ENCODE data around the gene MBTPS1. TPM values are rescaled to one million over a fixed set of nuclear protein-coding genes. Genes with fewer than 3 reads are reported as not detected.

The MBTPS1 gene
- total RNA-seq, 1 experiment from 2014 or later, result 46.9 TPM

DNA sequence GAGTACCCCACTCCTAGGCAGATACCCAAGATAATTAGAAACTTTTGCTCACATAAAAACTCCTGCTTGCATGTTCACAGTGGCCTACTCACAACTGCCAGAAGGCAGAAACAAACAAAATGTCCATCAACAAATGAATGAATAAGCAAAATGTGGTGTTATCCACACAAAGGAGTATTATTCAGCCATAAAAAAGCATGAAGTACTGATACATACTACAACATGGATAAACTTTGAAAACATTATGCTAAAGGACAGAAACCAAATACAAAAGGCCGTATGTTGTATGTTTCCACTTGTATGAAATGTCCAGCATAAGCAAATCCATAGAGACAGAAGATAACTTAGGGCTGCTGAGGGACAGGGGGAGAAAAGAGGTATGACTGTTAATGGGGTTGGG, 26.3 kb upstream of the MBTPS1 start (continued):
- TF ChIP-seq, protein P1, sequence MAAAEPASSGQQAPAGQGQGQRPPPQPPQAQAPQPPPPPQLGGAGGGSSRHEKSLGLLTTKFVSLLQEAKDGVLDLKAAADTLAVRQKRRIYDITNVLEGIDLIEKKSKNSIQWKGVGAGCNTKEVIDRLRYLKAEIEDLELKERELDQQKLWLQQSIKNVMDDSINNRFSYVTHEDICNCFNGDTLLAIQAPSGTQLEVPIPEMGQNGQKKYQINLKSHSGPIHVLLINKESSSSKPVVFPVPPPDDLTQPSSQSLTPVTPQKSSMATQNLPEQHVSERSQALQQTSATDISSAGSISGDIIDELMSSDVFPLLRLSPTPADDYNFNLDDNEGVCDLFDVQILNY (CRISPR knock-in tag; IDR thresholded peaks at IDR 0.05), result no peak
- TF ChIP-seq TP53 (CRISPR knock-in tag; IDR thresholded peaks at IDR 0.05) (no peak), JAZF1 (CRISPR knock-in tag; IDR thresholded peaks at IDR 0.05) (no peak), FOXP4 (CRISPR knock-in tag; IDR thresholded peaks at IDR 0.05) (no peak), ZNF121 (CRISPR knock-in tag; IDR thresholded peaks at IDR 0.05) (no peak), NFATC4 (CRISPR knock-in tag; IDR thresholded peaks at IDR 0.05) (no peak), AFF4 (CRISPR knock-in tag; IDR thresholded peaks at IDR 0.05; ENCODE audit: borderline replicate concordance) (no peak)

GRCh38 chr16:84141143-84141670, 24.5 kb upstream of the MBTPS1 start:
- Mint-ChIP-seq H3K9me3 (0 out of 2 replicates have a peak, but pooled peaks cover 6% of the 10 kb centered on the region), H3K27me3 (ENCODE audit: low read depth) (peaks cover 7% of the 10 kb centered on the region), H3K4me3 (no peak overlapping the region; the same call in none of the 2 replicates), H3K4me1 (peaks cover 48% of the 10 kb centered on the region), H3K36me3 (0 out of 2 replicates have a peak, but pooled peaks cover 6% of the 10 kb centered on the region), H3K27ac (peak overlapping the region; percentile 79)
- DNase-seq (ENCODE audit: low spot score) (peak; percentile 61), ATAC-seq (peak; percentile 58)
- TF ChIP-seq GABPB1 (CRISPR knock-in tag; IDR thresholded peaks at IDR 0.05) (peak; percentile 52; the same call in 1 of the 2 replicates), NR2C2 (CRISPR knock-in tag; IDR thresholded peaks at IDR 0.05) (0 out of 2 replicates have a peak, but pooled peaks have one; percentile 22), USF1 (CRISPR knock-in tag; IDR thresholded peaks at IDR 0.05) (peak; percentile 55), ZNF263 (CRISPR knock-in tag; IDR thresholded peaks at IDR 0.05; ENCODE audit: low read depth) (no peak)
- TF ChIP-seq, protein P2, sequence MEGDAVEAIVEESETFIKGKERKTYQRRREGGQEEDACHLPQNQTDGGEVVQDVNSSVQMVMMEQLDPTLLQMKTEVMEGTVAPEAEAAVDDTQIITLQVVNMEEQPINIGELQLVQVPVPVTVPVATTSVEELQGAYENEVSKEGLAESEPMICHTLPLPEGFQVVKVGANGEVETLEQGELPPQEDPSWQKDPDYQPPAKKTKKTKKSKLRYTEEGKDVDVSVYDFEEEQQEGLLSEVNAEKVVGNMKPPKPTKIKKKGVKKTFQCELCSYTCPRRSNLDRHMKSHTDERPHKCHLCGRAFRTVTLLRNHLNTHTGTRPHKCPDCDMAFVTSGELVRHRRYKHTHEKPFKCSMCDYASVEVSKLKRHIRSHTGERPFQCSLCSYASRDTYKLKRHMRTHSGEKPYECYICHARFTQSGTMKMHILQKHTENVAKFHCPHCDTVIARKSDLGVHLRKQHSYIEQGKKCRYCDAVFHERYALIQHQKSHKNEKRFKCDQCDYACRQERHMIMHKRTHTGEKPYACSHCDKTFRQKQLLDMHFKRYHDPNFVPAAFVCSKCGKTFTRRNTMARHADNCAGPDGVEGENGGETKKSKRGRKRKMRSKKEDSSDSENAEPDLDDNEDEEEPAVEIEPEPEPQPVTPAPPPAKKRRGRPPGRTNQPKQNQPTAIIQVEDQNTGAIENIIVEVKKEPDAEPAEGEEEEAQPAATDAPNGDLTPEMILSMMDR (IDR thresholded peaks at IDR 0.05), result no peak
- ChIA-PET CTCF (interaction anchor here (0.8 to 2.4 kb wide), 6 partner anchors 10 to 75 kb away, joined by 3 to 18 read pairs (median 4); partner anchors contain the start of genes MBTPS1 and TAF1C), POLR2A (no interaction called here)

- no peak overlapping the region for H3K4me3 Mint-ChIP-seq
- peak overlapping the region; percentile 48; the same call in 1 of the 2 replicates for H3K27ac Mint-ChIP-seq
- TF ChIP-seq OVOL2 (CRISPR knock-in tag; IDR thresholded peaks at IDR 0.05; ENCODE audit: borderline replicate concordance), result no peak
- TF ChIP-seq MLX (CRISPR knock-in tag; IDR thresholded peaks at IDR 0.05), result no peak
- no peak for TF ChIP-seq ZBTB21 (CRISPR knock-in tag; IDR thresholded peaks at IDR 0.05; ENCODE audit: borderline replicate concordance)
- no peak for TF ChIP-seq ZNF416 (CRISPR knock-in tag; IDR thresholded peaks at IDR 0.05)
- TF ChIP-seq IRF2 (CRISPR knock-in tag; IDR thresholded peaks at IDR 0.05; ENCODE audit: borderline replicate concordance, low read depth), result no peak
- H3K27me3 Mint-ChIP-seq (ENCODE audit: low read depth), result no peaks in the 10 kb centered on the region
- ChIA-PET CTCF (interaction anchor here (0.7 to 2.4 kb wide), 3 partner anchors 11 to 23 kb away, joined by 3 to 18 read pairs (median 10); partner anchors contain the start of gene MBTPS1), POLR2A (no interaction called here)
- DNase-seq (ENCODE audit: low spot score) (no peak), ATAC-seq (no peak)
- H3K4me1 Mint-ChIP-seq, result peaks cover 54% of the 10 kb centered on the region
- H3K36me3 Mint-ChIP-seq, result 0 out of 2 replicates have a peak, but pooled peaks cover 6% of the 10 kb centered on the region
- H3K9me3 Mint-ChIP-seq, result 0 out of 2 replicates have a peak, but pooled peaks cover 6% of the 10 kb centered on the region
These were observed 23.0 kb upstream of the MBTPS1 start for GRCh38 chr16:84139628-84140258.
